Small intestine (tissue), 7 donors: ENCODE measurements around the gene SH3GL2. TPM values are rescaled to one million over a fixed set of nuclear protein-coding genes. Genes with fewer than 3 reads are reported as not detected.

Source experiments
- DNase-seq, 2 donors: peaks; one replicate each; pipeline versions ENCODE4 v3.0.0 to v3.0.0-alpha.2; 2013
- FAIRE-seq: peaks from 2 replicates; lab custom pipeline; 2012; peaks lifted over from hg19 to GRCh38; lab: Jason Lieb, UNC
- H3K27ac ChIP-seq, 3 donors: one replicate each; pipeline ENCODE4 v1.5.1; 2013; ENCODE audit warnings: low read length in 2 of 3, mild to moderate bottlenecking in 2 of 3, control low read depth in 1 of 3, inconsistent platforms in 1 of 3, low read depth in 1 of 3, moderate library complexity in 1 of 3
- H3K27me3 ChIP-seq, 3 donors: one replicate each; pipeline ENCODE4 v1.6.1; 2013; ENCODE audit warnings: low read length in 3 of 3, inconsistent platforms in 1 of 3; ENCODE audit not compliant: control insufficient read depth in 3 of 3, insufficient read depth in 3 of 3
- H3K36me3 ChIP-seq, 3 donors: one replicate each; pipeline ENCODE4 v1.6.1; 2013; ENCODE audit warnings: low read length in 3 of 3, inconsistent platforms in 1 of 3, low read depth in 1 of 3, mild to moderate bottlenecking in 1 of 3, moderate library complexity in 1 of 3; ENCODE audit not compliant: control insufficient read depth in 3 of 3, insufficient read depth in 2 of 3
- H3K4me1 ChIP-seq, 3 donors: one replicate each; pipeline ENCODE4 v1.6.1; 2013; ENCODE audit warnings: low read length in 2 of 3, inconsistent platforms in 1 of 3, low read depth in 1 of 3, mild to moderate bottlenecking in 1 of 3, moderate library complexity in 1 of 3; ENCODE audit not compliant: control insufficient read depth in 3 of 3, insufficient read depth in 2 of 3
- H3K4me3 ChIP-seq, 3 donors: one replicate each; pipeline ENCODE4 v1.5.1; 2013; ENCODE audit warnings: low read length in 3 of 3, control low read depth in 1 of 3, inconsistent platforms in 1 of 3, low read depth in 1 of 3, mild to moderate bottlenecking in 1 of 3, moderate library complexity in 1 of 3
- H3K9me3 ChIP-seq, 2 donors: one replicate each; pipeline ENCODE4 v1.6.1; 2013; ENCODE audit warnings: low read depth in 1 of 2, low read length in 1 of 2; ENCODE audit not compliant: control insufficient read depth in 2 of 2, insufficient read depth in 1 of 2
- WGBS, 3 donors: extraction: QIAGEN DNeasy Blood & Tissue Kit; methylation state at CpG; one replicate each; pipeline ENCODE4 v1.1.7; 2013; 5-methylcytosine and 5-hydroxymethylcytosine counted together
- polyA plus RNA-seq, 4 donors: library from polyadenylated mRNA; stranded (reverse) in 3 of 4; unstranded in 1 of 4; fragments of 200-250 nt in 3 of 4; fragments of 120-200 nt in 1 of 4; gene quantifications; one replicate each; pipeline versions ENCODE4 v1.2.1 to v1.2.3, GENCODE V29; 2013
- donor health status: healthy with polysubstance abuse.
- donor health status: control.
- donor health status: control.
- donor health status: Bipolar disorder and iron deficiency.
- donor health status: healthy.

Gene SH3GL2
- polyA plus RNA-seq, 4 donors: 0.70 to 3.3 TPM; not detected in 2

DNA sequence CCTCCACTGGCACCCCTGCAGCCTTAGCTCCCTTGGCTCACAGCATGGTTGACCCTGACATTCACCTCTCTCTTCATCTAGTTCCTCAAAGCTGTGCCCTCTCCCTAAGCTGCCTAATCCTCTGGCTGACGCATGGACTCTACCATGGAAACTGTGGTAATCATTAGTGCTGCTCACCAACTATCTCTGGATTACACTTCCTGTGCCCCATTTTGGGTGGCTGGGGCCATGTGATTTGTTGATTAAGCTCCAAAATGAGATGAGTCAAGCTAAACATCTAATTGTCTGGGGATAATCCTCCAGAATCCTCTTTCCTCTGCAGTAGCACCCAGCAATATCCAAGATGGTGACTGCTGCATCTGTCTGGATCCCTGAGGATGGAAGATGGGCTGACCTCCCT, 264.4 kb downstream of the SH3GL2 start:
- DNase-seq (no peak), FAIRE-seq (no peak)
- no peaks in the 10 kb centered on the region for H3K4me1 ChIP-seq
- 90 to 95% (median 94%) methylated on average over 1 of the region's 1 CpG for whole genome bisulfite sequencing, 3 donors
- no peaks in the 10 kb centered on the region for H3K36me3 ChIP-seq
- H3K27me3 ChIP-seq: no peaks in the 10 kb centered on the region
- H3K27ac ChIP-seq: no peak overlapping the region
- H3K9me3 ChIP-seq: peaks cover 0 to 10% of the 10 kb centered on the region in 2 donors
- no peak overlapping the region for H3K4me3 ChIP-seq
